Subcutaneous abdominal adipose tissue (tissue), 5 donors: Measurements from ENCODE around the gene PI4KB.

Experiments
- H3K27ac ChIP-seq: one replicate; pipeline ENCODE4 v1.7.0; 2013; ENCODE audit warnings: low read depth, mild to moderate bottlenecking, inconsistent platforms, low read length, moderate library complexity
- H3K27me3 ChIP-seq, 5 donors: one replicate each; pipeline ENCODE4 v1.7.0; 2013; ENCODE audit warnings: low read length in 5 of 5, inconsistent platforms in 1 of 5; ENCODE audit not compliant: control insufficient read depth in 5 of 5, insufficient read depth in 4 of 5
- H3K36me3 ChIP-seq, 5 donors: one replicate each; pipeline ENCODE4 v1.7.0; 2013; ENCODE audit warnings: low read length in 5 of 5; ENCODE audit not compliant: control insufficient read depth in 5 of 5, insufficient read depth in 5 of 5
- H3K4me1 ChIP-seq, 5 donors: one replicate each; pipeline ENCODE4 v1.7.0; 2013; ENCODE audit warnings: low read length in 5 of 5, mild to moderate bottlenecking in 3 of 5, moderate library complexity in 1 of 5; ENCODE audit not compliant: control insufficient read depth in 5 of 5, insufficient read depth in 5 of 5
- H3K4me3 ChIP-seq, 5 donors: one replicate each; pipeline ENCODE4 v1.7.0; 2013; ENCODE audit warnings: low read length in 5 of 5, low read depth in 1 of 5
- H3K9ac ChIP-seq, 5 donors: one replicate each; pipeline ENCODE4 v1.7.0; 2013; ENCODE audit warnings: low read length in 5 of 5, mild to moderate bottlenecking in 4 of 5, moderate library complexity in 3 of 5
- H3K9me3 ChIP-seq, 5 donors: one replicate each; pipeline ENCODE4 v1.7.0; 2013; ENCODE audit warnings: low read length in 5 of 5; ENCODE audit not compliant: control insufficient read depth in 5 of 5
- donor health status: healthy.
- donor health status: healthy.
- donor health status: healthy.
- donor health status: healthy.
- donor health status: healthy.

The PI4KB gene

DNA sequence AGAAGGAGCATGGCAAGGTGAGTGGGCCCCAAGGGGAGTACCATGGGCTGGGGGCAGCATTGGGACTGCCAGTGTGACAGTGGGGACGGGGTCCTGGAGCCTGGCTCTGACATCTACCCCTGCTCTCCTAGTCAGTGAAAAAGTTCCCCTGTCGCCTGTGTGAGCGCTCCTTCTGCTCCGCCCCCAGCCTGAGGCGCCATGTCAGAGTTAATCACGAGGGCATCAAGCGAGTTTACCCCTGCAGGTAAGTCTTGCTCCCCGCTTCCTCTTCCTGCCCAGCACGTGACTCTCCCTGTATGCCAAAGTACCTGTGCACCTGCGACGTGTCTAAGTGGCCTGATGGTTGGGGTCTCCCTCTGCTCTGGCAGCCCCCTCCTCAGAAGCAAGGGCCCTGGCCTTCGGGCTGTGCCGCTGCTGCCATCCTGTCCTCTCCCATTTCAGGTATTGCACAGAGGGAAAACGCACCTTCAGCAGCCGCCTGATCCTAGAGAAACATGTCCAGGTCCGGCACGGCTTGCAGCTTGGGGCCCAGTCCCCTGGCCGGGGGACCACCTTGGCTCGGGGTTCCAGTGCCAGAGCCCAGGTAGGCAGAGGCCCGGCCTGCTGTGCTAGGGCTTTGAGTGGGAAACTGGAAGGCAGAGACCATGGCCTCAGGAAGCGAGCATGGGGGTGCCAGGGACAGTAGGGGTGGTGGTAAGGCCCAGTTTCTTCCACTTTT, 37.1 kb downstream of the PI4KB start:
- no peaks in the 10 kb centered on the region for H3K27me3 ChIP-seq
- H3K9ac ChIP-seq, result no peak overlapping the region

DNA sequence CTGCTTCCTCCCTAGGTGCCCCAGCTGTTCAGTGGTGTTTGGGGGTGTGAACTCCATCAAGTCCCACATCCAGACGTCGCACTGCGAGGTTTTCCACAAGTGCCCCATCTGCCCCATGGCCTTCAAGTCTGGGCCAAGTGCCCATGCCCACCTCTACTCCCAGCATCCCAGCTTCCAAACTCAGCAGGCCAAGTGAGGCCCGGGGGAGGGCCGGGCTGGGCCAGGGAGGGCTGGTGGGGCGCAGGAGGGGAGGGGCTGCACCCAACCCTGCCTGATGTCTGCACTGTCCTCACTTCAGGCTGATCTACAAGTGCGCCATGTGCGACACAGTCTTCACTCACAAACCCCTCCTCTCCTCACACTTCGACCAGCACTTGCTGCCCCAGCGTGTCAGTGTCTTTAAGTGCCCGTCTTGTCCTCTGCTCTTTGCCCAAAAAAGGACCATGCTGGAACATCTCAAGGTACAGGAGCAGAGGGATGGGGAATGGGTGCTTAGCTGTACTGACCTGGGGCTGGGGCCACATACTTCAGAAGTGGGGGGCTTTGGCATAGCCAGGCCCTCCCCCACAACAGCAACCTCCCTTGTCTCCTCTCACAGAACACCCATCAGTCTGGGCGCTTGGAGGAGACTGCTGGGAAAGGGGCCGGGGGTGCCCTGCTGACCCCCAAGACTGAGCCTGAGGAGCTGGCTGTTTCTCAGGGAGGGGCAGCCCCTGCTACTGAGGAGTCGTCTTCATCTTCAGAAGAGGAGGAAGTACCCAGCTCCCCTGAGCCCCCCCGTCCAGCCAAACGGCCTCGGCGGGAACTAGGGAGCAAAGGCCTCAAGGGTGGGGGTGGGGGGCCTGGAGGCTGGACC, 37.9 kb downstream of the PI4KB start:
- H3K27ac ChIP-seq, result no peak overlapping the region
- no peaks in the 10 kb centered on the region for H3K27me3 ChIP-seq
- no peak overlapping the region for H3K4me3 ChIP-seq
- H3K4me1 ChIP-seq, result peaks cover 0 to 10% (median 2%) of the 10 kb centered on the region in 5 donors
- no peak overlapping the region for H3K9ac ChIP-seq
- H3K9me3 ChIP-seq, result no peaks in the 10 kb centered on the region
- peaks cover 0 to 93% (median 86%) of the 10 kb centered on the region in 5 donors for H3K36me3 ChIP-seq

More for the DNA sequence above, 37.1 kb downstream of the PI4KB start:
- no peak overlapping the region for H3K27ac ChIP-seq
- H3K36me3 ChIP-seq, result peaks cover 3 to 96% (median 90%) of the 10 kb centered on the region in 5 donors
- H3K4me1 ChIP-seq, result peaks cover 0 to 9% (median 0%) of the 10 kb centered on the region in 5 donors
- H3K4me3 ChIP-seq, result no peak overlapping the region
- H3K9me3 ChIP-seq, result no peaks in the 10 kb centered on the region

DNA sequence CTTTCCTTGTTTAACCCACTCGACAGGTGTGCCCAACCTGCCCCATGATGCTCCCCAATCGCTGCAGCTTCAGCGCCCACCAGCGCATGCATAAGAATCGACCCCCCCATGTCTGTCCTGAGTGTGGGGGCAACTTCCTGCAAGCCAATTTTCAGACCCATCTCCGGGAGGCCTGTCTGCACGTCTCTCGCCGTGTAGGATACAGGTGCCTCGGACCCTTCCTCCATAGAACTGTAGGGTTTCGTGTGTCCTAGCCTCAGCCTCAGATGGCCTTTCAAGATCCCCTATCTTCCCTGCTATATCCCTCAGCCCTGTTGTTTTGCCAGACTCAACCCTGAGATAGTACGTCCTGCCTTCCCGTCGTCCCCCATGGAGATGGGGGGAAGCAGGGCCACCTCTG, 38.7 kb downstream of the PI4KB start:
- Histone ChIP-seq H3K27ac (no peak overlapping the region), H3K36me3 (peaks cover 0 to 85% (median 78%) of the 10 kb centered on the region in 5 donors), H3K27me3 (no peaks in the 10 kb centered on the region), H3K4me1 (peaks cover 2 to 18% (median 10%) of the 10 kb centered on the region in 5 donors), H3K4me3 (no peak overlapping the region), H3K9ac (no peak overlapping the region), H3K9me3 (no peaks in the 10 kb centered on the region)

DNA sequence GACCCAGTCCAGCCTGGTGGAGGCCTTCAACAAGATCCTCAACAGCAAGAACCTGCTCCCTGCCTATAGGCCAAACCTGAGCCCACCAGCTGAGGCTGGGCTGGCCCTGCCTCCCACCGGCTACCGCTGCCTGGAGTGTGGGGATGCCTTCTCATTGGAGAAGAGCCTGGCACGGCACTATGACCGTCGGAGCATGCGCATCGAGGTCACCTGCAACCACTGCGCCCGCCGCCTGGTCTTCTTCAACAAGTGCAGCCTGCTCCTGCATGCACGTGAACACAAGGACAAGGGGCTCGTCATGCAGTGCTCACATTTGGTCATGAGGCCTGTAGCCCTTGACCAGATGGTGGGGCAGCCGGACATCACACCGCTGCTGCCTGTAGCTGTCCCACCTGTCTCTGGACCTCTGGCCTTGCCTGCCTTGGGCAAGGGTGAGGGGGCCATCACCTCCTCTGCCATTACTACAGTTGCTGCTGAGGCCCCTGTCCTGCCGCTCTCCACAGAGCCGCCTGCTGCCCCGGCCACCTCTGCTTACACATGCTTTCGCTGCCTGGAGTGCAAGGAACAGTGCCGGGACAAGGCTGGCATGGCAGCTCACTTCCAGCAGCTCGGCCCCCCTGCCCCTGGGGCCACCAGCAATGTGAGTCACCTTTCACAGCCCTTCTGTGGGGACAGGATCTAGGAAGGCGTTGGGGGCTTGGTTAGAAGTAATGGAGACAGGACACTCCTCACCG, 39.3 kb downstream of the PI4KB start:
- Histone ChIP-seq H3K9me3 (no peaks in the 10 kb centered on the region), H3K36me3 (peaks cover 0 to 79% (median 72%) of the 10 kb centered on the region in 5 donors), H3K4me3 (no peak overlapping the region)

DNA sequence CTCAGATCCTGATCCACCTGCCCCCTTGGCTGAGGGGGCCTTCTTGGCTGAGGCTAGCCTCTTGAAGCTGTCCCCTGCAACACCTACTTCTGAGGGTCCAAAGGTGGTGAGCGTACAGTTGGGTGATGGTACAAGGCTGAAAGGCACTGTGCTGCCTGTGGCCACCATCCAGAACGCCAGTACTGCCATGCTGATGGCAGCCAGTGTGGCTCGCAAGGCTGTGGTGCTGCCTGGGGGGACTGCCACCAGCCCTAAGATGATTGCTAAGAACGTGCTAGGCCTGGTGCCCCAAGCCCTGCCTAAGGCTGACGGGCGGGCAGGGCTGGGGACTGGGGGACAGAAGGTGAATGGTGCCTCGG, 39.9 kb downstream of the PI4KB start:
- Histone ChIP-seq H3K4me1 (peaks cover 2 to 29% (median 19%) of the 10 kb centered on the region in 5 donors), H3K4me3 (no peak overlapping the region), H3K27ac (no peak overlapping the region), H3K9me3 (no peaks in the 10 kb centered on the region), H3K9ac (peak overlapping the region in 1 of 5 donors; percentile 5), H3K36me3 (peaks cover 0 to 73% (median 66%) of the 10 kb centered on the region in 5 donors), H3K27me3 (no peaks in the 10 kb centered on the region)

More for the DNA sequence above, 39.3 kb downstream of the PI4KB start:
- Histone ChIP-seq H3K27me3 (no peaks in the 10 kb centered on the region), H3K9ac (peak overlapping the region in 1 of 5 donors; percentile 5), H3K27ac (no peak overlapping the region), H3K4me1 (peaks cover 2 to 24% (median 16%) of the 10 kb centered on the region in 5 donors)

DNA sequence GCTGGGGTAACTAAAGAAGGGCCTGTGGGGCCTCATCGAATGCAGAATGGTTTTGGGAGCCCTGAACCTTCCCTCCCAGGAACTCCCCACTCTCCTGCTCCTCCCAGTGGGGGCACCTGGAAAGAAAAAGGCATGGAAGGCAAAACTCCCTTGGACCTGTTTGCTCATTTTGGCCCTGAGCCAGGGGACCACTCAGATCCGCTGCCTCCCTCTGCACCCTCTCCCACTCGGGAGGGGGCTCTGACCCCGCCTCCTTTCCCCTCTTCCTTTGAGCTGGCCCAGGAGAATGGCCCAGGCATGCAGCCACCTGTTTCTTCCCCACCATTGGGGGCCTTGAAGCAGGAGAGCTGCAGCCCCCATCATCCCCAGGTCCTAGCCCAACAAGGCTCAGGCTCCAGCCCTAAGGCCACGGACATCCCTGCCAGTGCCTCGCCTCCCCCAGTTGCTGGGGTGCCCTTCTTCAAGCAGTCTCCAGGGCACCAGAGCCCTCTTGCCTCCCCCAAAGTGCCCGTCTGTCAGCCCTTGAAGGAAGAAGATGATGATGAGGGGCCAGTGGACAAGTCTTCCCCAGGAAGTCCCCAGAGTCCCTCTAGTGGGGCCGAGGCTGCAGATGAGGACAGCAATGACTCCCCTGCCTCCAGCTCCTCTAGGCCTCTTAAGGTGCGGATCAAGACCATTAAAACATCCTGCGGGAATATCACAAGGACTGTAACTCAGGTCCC, 40.4 kb downstream of the PI4KB start:
- no peak overlapping the region for H3K9ac ChIP-seq
- H3K27me3 ChIP-seq, result no peaks in the 10 kb centered on the region
- H3K36me3 ChIP-seq, result peaks cover 0 to 67% (median 61%) of the 10 kb centered on the region in 5 donors
- no peak overlapping the region for H3K27ac ChIP-seq
- H3K4me3 ChIP-seq, result no peak overlapping the region
- no peaks in the 10 kb centered on the region for H3K9me3 ChIP-seq
- peaks cover 2 to 29% (median 19%) of the 10 kb centered on the region in 5 donors for H3K4me1 ChIP-seq

DNA sequence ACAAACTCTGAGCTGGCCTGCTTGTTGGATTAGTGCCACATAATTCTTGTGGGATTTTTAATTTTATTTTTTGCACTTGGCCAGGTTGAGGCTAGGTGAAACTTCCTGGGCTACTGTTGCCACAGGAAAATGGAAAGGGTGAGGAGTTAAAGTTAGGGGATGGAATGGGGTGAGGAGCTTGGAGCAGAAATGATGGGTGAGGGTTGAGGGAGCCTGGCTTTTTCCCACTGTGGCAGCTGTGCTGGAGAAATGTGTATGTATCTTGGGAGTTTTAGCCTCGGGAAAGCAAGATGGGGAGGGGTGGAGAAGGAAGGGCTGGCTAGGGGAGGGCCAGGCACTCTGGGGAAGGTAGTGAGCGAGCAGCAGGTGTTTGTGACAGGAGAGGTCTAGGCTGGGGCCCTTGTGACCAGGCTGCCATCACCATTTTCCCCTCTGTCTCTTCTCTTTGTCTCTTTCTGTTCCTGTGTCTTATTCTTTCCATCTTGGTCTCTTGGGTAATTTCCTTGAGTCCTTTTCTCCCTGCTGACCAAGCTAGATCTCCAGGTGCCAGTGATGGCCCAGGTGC, 43.1 kb downstream of the PI4KB start:
- Histone ChIP-seq H3K27me3 (no peaks in the 10 kb centered on the region), H3K27ac (peak overlapping the region; percentile 97), H3K36me3 (peaks cover 0 to 43% (median 38%) of the 10 kb centered on the region in 5 donors), H3K4me1 (peaks cover 5 to 33% (median 23%) of the 10 kb centered on the region in 5 donors), H3K9ac (peak overlapping the region in 4 of 5 donors; percentile 11 to 94 (median 38)), H3K9me3 (no peaks in the 10 kb centered on the region), H3K4me3 (peak overlapping the region in 1 of 5 donors; percentile 94)

DNA sequence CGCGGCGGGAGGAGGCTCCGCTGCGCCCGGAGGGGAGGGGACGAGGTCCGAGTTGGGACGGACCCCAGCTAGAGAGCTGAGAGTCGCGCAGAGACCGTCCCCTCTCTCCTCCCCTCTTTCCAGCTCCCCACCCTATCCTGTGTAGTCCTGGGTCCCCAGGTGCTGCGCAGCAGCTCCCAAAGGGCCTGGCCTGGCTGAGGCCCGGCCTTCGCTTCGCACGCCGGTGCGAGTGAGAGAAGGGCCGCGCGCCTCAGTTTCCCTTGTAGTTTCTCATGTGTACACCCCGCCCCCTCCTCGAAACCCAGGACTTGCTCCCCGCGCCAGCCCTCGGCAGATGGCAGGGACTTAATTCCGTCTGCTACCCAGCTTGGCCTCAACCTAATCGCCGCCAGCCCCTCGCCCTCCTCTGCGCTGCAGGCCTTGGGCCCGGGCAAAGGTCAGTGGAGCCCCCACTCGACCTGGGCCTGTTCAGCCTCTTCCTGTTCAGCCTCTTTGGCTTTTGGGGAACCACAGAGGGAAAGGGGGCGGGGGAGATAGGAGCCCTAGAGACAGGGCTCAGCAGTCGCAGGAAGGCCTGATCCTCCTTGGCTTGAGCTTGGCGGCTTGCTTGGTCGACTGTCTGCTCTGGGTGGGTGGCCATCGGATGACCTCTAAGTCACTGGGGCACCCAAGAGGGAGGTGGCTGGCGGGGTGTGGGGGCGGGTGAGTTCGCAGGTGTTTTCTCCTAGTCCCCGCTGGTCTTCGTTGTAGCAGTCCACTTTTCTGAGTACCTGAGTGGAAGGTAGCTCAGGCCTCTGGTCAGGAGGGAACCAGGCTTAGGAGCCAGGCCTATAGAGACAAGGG, 44.1 kb downstream of the PI4KB start:
- H3K9ac ChIP-seq, result peak overlapping the region; percentile 35 to 94 (median 84)
- peaks cover 5 to 29% (median 23%) of the 10 kb centered on the region in 5 donors for H3K4me1 ChIP-seq
- peak overlapping the region; percentile 55 to 94 (median 81) for H3K4me3 ChIP-seq
- no peaks in the 10 kb centered on the region for H3K27me3 ChIP-seq
- no peaks in the 10 kb centered on the region for H3K9me3 ChIP-seq
- H3K36me3 ChIP-seq, result peaks cover 0 to 33% (median 28%) of the 10 kb centered on the region in 5 donors
- H3K27ac ChIP-seq, result peak overlapping the region; percentile 97
